ENCODE data around the gene FGF1.

FGF1 gene

DNA sequence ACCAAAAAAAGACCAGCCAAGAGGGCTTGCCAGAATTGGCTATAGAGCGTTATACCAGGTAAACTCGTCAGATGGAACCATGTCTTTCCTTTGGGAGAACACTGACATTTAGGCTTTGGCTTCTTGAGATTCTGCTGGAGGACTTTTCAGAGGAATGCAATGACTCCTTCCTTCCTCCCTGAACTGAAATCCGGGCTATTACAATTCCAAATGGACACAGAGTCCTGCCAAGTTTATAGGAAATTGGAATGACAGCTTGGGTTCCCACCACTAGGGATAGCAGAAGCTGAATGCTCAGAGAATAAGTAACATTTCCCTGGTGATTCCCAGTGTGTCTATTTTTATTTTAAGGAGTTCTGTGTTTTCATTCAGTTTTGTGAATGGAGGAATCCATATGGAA is 143.0 kb downstream of the FGF1 start:
- intact Hi-C loops (cut with DNase I; ENCODE audit: low total_unique reads) = loop anchor here (10.0 kb wide), 2 partner anchors 188 to 218 kb away; partner anchors contain the start of gene SPRY4
- peak in 1 of 2 donors; percentile 28 for DNase-seq
- Histone ChIP-seq H3K4me1 (peaks cover 0 to 58% (median 31%) of the 10 kb centered on the region in 4 donors), H3K4me3 (no peak overlapping the region), H3K9me3 (no peaks in the 10 kb centered on the region), H3K27ac (peak overlapping the region; percentile 44 to 62), H3K27me3 (no peaks in the 10 kb centered on the region), H3K36me3 (no peaks in the 10 kb centered on the region)
- TF ChIP-seq CTCF (IDR thresholded peaks at IDR 0.05) = peak; percentile 39
